Measurements from ENCODE around the gene PEX5.

Gene PEX5

DNA sequence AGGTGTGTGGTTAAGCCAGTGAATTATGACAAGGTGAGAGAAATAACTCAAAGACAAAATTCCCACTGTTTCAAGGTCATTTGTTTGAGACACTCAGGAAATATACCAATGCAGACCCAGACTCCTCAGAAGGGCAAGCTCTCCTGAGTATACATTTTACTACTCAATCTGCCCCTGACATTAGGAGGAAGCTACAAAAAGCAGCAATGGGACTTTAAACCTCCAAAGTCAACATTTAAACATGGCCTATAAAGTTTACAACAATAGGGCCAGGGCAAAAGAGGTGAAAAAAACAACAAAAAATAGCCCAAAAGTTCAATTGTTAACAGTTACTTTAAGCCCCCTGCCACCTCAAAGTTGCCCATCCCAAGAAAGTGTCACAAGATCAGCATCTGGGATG lies 19.5 kb upstream of the PEX5 start:
- Histone ChIP-seq H3K27me3 (ENCODE audit: low read depth, low read length) (no peaks in the 10 kb centered on the region), H3K9ac (ENCODE audit: low read length) (no peak overlapping the region), H3K4me1 (ENCODE audit: low read length) (no peaks in the 10 kb centered on the region), H3K4me2 (ENCODE audit: low read length) (no peak overlapping the region), H3K79me2 (ENCODE audit: low read length) (no peaks in the 10 kb centered on the region), H3K4me3 (ENCODE audit: low read length) (no peak overlapping the region), H3K27ac (ENCODE audit: low read length) (no peak overlapping the region), H3K9me3 (ENCODE audit: insufficient read depth, low read length) (peaks cover 21% of the 10 kb centered on the region), H2AFZ (ENCODE audit: low read depth, low read length) (no peak overlapping the region), H4K20me1 (ENCODE audit: insufficient read depth, low read length) (no peaks in the 10 kb centered on the region), H3K36me3 (replicated peaks; ENCODE audit: low read depth, low read length) (no peaks in the 10 kb centered on the region)
- no peak for TF ChIP-seq EZH2phosphoT487 (IDR thresholded peaks at IDR 0.05; ENCODE audit: low read depth)
- TF ChIP-seq, protein P1, sequence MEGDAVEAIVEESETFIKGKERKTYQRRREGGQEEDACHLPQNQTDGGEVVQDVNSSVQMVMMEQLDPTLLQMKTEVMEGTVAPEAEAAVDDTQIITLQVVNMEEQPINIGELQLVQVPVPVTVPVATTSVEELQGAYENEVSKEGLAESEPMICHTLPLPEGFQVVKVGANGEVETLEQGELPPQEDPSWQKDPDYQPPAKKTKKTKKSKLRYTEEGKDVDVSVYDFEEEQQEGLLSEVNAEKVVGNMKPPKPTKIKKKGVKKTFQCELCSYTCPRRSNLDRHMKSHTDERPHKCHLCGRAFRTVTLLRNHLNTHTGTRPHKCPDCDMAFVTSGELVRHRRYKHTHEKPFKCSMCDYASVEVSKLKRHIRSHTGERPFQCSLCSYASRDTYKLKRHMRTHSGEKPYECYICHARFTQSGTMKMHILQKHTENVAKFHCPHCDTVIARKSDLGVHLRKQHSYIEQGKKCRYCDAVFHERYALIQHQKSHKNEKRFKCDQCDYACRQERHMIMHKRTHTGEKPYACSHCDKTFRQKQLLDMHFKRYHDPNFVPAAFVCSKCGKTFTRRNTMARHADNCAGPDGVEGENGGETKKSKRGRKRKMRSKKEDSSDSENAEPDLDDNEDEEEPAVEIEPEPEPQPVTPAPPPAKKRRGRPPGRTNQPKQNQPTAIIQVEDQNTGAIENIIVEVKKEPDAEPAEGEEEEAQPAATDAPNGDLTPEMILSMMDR (IDR thresholded peaks at IDR 0.05; ENCODE audit: low read depth, low read length), result no peak

DNA sequence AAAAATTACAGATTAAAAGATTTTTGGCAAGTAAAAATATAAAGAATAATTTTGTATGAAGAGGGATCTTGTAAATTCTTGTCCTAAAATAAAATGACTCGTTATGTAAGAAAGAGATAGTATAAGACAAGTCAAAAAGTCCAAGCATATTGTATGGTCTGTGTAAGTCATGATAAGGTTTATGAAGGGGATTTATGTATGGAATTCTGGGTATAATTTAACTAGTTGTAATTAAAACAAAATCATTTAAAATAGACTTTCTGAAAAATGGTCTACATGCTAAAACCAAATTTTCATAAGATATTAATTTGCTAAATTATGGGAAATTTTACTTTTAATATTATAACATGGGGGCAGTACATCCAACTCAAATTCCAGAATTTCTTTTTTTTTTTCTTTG lies 17.6 kb upstream of the PEX5 start:
- no peaks in the 10 kb centered on the region for H3K79me2 ChIP-seq (ENCODE audit: low read length)
- H3K4me2 ChIP-seq (ENCODE audit: low read length), result no peak overlapping the region
- no peak overlapping the region for H3K27ac ChIP-seq (ENCODE audit: low read length)
- H3K27me3 ChIP-seq (ENCODE audit: low read depth, low read length), result peaks cover 6% of the 10 kb centered on the region; the same call in 1 of the 2 replicates
- no peaks in the 10 kb centered on the region for H4K20me1 ChIP-seq (ENCODE audit: insufficient read depth, low read length)
- no peaks in the 10 kb centered on the region for H3K4me1 ChIP-seq (ENCODE audit: low read length)
- H3K9me3 ChIP-seq (ENCODE audit: insufficient read depth, low read length), result peaks cover 21% of the 10 kb centered on the region
- H3K9ac ChIP-seq (ENCODE audit: low read length), result no peak overlapping the region
- no peaks in the 10 kb centered on the region for H3K36me3 ChIP-seq (replicated peaks; ENCODE audit: low read depth, low read length)
- TF ChIP-seq, protein P1 (IDR thresholded peaks at IDR 0.05; ENCODE audit: low read depth, low read length), result no peak
- no peak for TF ChIP-seq EZH2phosphoT487 (IDR thresholded peaks at IDR 0.05; ENCODE audit: low read depth)
- H3K4me3 ChIP-seq (ENCODE audit: low read length), result no peak overlapping the region
- H2AFZ ChIP-seq (ENCODE audit: low read depth, low read length), result no peak overlapping the region

DNA sequence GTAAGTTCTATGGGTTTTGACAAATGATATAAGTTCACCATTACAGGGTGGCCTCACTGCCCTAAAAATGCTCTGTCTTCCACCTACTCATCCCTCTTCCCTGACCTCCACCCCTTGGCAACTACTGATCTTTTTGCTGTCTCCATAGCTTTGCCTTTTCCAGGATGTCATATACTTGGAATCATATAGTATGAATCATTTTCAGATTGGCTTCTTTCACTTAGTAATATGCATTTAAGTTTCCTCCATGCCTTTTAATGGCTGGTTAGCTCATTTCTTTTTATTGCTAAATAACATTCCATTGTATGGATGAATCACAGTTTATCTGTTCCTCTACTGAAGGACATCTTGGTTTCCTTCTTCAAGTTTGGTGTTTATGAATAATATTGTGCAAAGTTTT lies 14.0 kb upstream of the PEX5 start:
- Histone ChIP-seq H3K9me3 (ENCODE audit: insufficient read depth, low read length) (0 out of 2 replicates have a peak, but pooled peaks cover 2% of the 10 kb centered on the region), H3K4me2 (ENCODE audit: low read length) (no peak overlapping the region), H3K79me2 (ENCODE audit: low read length) (no peaks in the 10 kb centered on the region), H3K9ac (ENCODE audit: low read length) (no peak overlapping the region), H4K20me1 (ENCODE audit: insufficient read depth, low read length) (no peaks in the 10 kb centered on the region), H3K4me1 (ENCODE audit: low read length) (no peaks in the 10 kb centered on the region), H3K36me3 (replicated peaks; ENCODE audit: low read depth, low read length) (no peaks in the 10 kb centered on the region), H3K27me3 (ENCODE audit: low read depth, low read length) (peaks cover 6% of the 10 kb centered on the region; the same call in 1 of the 2 replicates), H2AFZ (ENCODE audit: low read depth, low read length) (no peak overlapping the region), H3K27ac (ENCODE audit: low read length) (no peak overlapping the region), H3K4me3 (ENCODE audit: low read length) (no peak overlapping the region)
- TF ChIP-seq, protein P1 (IDR thresholded peaks at IDR 0.05; ENCODE audit: low read depth, low read length), result no peak
- TF ChIP-seq EZH2phosphoT487 (IDR thresholded peaks at IDR 0.05; ENCODE audit: low read depth), result no peak

DNA sequence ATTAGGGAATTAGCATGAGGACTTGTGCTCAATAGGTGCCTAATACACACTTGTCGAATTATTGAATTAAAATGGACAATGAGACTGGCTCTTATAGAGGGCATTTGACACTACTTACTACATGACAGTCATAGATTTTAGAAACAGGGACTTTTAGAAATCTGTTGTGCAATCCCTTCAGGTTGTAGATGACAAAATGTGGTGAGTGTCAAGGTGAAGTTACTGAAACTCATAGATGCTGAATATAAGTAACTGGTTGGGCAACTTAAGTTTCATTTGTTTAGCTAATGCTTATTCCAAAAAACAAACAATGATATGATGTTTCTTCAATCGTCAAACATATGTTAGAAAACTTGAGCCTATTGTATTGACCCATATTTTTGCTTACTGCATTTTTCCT lies 12.9 kb upstream of the PEX5 start:
- H2AFZ ChIP-seq (ENCODE audit: low read depth, low read length), result no peak overlapping the region
- H3K79me2 ChIP-seq (ENCODE audit: low read length), result no peaks in the 10 kb centered on the region
- no peak overlapping the region for H3K4me3 ChIP-seq (ENCODE audit: low read length)
- no peak overlapping the region for H3K27ac ChIP-seq (ENCODE audit: low read length)
- no peaks in the 10 kb centered on the region for H3K36me3 ChIP-seq (replicated peaks; ENCODE audit: low read depth, low read length)
- no peak for TF ChIP-seq EZH2phosphoT487 (IDR thresholded peaks at IDR 0.05; ENCODE audit: low read depth)
- TF ChIP-seq, protein P1 (IDR thresholded peaks at IDR 0.05; ENCODE audit: low read depth, low read length), result no peak
- H4K20me1 ChIP-seq (ENCODE audit: insufficient read depth, low read length), result no peaks in the 10 kb centered on the region
- H3K9ac ChIP-seq (ENCODE audit: low read length), result no peak overlapping the region
- peaks cover 6% of the 10 kb centered on the region; the same call in 1 of the 2 replicates for H3K27me3 ChIP-seq (ENCODE audit: low read depth, low read length)
- no peaks in the 10 kb centered on the region for H3K4me1 ChIP-seq (ENCODE audit: low read length)
- H3K9me3 ChIP-seq (ENCODE audit: insufficient read depth, low read length), result no peaks in the 10 kb centered on the region
- H3K4me2 ChIP-seq (ENCODE audit: low read length), result no peak overlapping the region

All from OCI-LY3 (cell line).